ENCODE results near the gene SH3BP5.

Gene SH3BP5

GRCh38 chr3:15324379-15324808 lies 8.0 kb downstream of the SH3BP5 start:
- no peak for DNase-seq

GRCh38 chr3:15323063-15323462 lies 9.3 kb downstream of the SH3BP5 start:
- no peak for DNase-seq

- DNase-seq: no peak
These were observed 11.0 kb downstream of the SH3BP5 start for GRCh38 chr3:15321349-15321748.

GRCh38 chr3:15319575-15319974 lies 12.8 kb downstream of the SH3BP5 start:
- DNase-seq: peak; percentile 39

GRCh38 chr3:15319136-15319535 lies 13.2 kb downstream of the SH3BP5 start:
- DNase-seq: no peak

GRCh38 chr3:15318661-15319060 lies 13.7 kb downstream of the SH3BP5 start:
- DNase-seq: no peak

- no peak for DNase-seq
These were observed 15.4 kb downstream of the SH3BP5 start for GRCh38 chr3:15316998-15317435.

- DNase-seq: no peak
These were observed 17.4 kb downstream of the SH3BP5 start for GRCh38 chr3:15315003-15315402.

- DNase-seq: no peak
These were observed 18.1 kb downstream of the SH3BP5 start for GRCh38 chr3:15314276-15314675.

GRCh38 chr3:15313461-15313860 lies 18.9 kb downstream of the SH3BP5 start:
- no peak for DNase-seq

GRCh38 chr3:15312550-15312949 lies 19.8 kb downstream of the SH3BP5 start:
- no peak for DNase-seq

GRCh38 chr3:15310491-15311370 lies 21.7 kb downstream of the SH3BP5 start:
- no peak for DNase-seq

- no peak for DNase-seq
These were observed 22.6 kb downstream of the SH3BP5 start for GRCh38 chr3:15309662-15310335.

- DNase-seq: no peak
These were observed 24.8 kb downstream of the SH3BP5 start for GRCh38 chr3:15307580-15307979.

GRCh38 chr3:15306979-15307359 lies 25.4 kb downstream of the SH3BP5 start:
- no peak for DNase-seq

GRCh38 chr3:15305359-15305844 lies 27.0 kb downstream of the SH3BP5 start:
- no peak for DNase-seq

GRCh38 chr3:15303728-15304127 lies 28.7 kb downstream of the SH3BP5 start:
- no peak for DNase-seq

GRCh38 chr3:15303216-15303615 lies 29.2 kb downstream of the SH3BP5 start:
- DNase-seq: no peak

- no peak for DNase-seq
These were observed 30.6 kb downstream of the SH3BP5 start for GRCh38 chr3:15301761-15302160.

- peak; percentile 68 for DNase-seq
These were observed 31.9 kb downstream of the SH3BP5 start for GRCh38 chr3:15300323-15301078.

- no peak for DNase-seq
These were observed 33.4 kb downstream of the SH3BP5 start for GRCh38 chr3:15299036-15299435.

GRCh38 chr3:15298504-15298903 lies 33.9 kb downstream of the SH3BP5 start:
- DNase-seq: no peak
